ENCODE measurements around the gene NUTM2D. TPM values are rescaled to one million over a fixed set of nuclear protein-coding genes. Genes with fewer than 3 reads are reported as not detected.
"Not testable (repeated sequence)": the region's sequence is repeated elsewhere in the genome, so short reads cannot be mapped to it uniquely, and the experiment has no call there.

Gene NUTM2D
- total and polyA plus RNA-seq, 2 donors (not counting 1 experiment from before 2014, with no cell fraction given): 1.1 to 1.3 TPM

DNA sequence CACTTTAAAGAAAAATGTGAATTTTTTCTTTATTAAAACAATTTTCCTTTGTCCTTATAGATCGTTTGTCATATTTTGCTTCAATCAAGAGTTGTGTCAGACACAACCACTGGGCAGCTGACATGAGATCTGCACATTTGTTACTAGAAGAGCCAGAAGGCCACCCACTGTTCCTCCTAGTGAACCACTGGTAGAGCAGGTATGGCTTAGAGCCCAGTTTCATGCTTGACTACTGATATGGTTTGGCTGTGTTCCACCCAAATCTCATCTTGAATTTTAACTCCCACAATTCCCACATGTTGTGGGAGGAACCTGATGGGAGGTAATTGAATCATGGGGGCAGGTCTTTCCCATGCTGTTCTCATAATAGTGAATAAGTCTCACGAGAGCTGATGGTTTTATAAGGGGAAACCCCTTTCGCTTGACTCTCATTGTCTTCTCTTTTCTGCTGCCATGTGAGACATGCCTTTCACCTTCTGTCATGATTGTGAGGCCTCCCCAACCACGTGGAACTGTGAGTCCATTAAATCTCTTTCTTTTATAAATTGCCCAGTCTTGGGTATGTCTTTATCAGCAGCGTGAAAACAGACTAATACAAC lies 28.3 kb downstream of the NUTM2D start:
- not testable (repeated sequence) for H4K20me1 ChIP-seq (ENCODE audit: control insufficient read depth, extremely low read depth, insufficient read depth, low read length); H3K27me3 ChIP-seq (ENCODE audit: control insufficient read depth, insufficient read depth, low read length); H3K36me3 ChIP-seq (ENCODE audit: control insufficient read depth, insufficient read depth, low read length); H2AFZ ChIP-seq (ENCODE audit: low read length); H3K4me3 ChIP-seq (replicated peaks in 1 of 4; ENCODE audit: control extremely low read depth in 1 of 4, insufficient read depth in 1 of 4, low read depth in 3 of 4, low read length in 4 of 4); H3K27ac ChIP-seq (ENCODE audit: insufficient read depth, low read length); H3K4me1 ChIP-seq (ENCODE audit: control insufficient read depth, extremely low read depth, insufficient read depth, low read length); H3K79me2 ChIP-seq (ENCODE audit: control insufficient read depth, insufficient read depth, low read length); H3K9ac ChIP-seq (ENCODE audit: insufficient read depth, low read length); DNase-seq (ENCODE audit: low read depth in 2 of 2); H3K9me3 ChIP-seq (ENCODE audit: control insufficient read depth, insufficient read depth, low read depth, low read length); H3K4me2 ChIP-seq (ENCODE audit: extremely low read depth, insufficient read depth, low read length)

- H2AFZ ChIP-seq (ENCODE audit: low read length); DNase-seq (ENCODE audit: low read depth in 2 of 2); H3K79me2 ChIP-seq (ENCODE audit: control insufficient read depth, insufficient read depth, low read length); H3K4me1 ChIP-seq (ENCODE audit: control insufficient read depth, extremely low read depth, insufficient read depth, low read length); H3K27me3 ChIP-seq (ENCODE audit: control insufficient read depth, insufficient read depth, low read length); H3K9ac ChIP-seq (ENCODE audit: insufficient read depth, low read length); H3K9me3 ChIP-seq (ENCODE audit: control insufficient read depth, insufficient read depth, low read depth, low read length); H3K36me3 ChIP-seq (ENCODE audit: control insufficient read depth, insufficient read depth, low read length); H4K20me1 ChIP-seq (ENCODE audit: control insufficient read depth, extremely low read depth, insufficient read depth, low read length); H3K4me3 ChIP-seq (replicated peaks in 1 of 4; ENCODE audit: control extremely low read depth in 1 of 4, insufficient read depth in 1 of 4, low read depth in 3 of 4, low read length in 4 of 4); H3K4me2 ChIP-seq (ENCODE audit: extremely low read depth, insufficient read depth, low read length); H3K27ac ChIP-seq (ENCODE audit: insufficient read depth, low read length): not testable (repeated sequence)
Observed at GRCh38 chr10:87391360-87391759, 33.8 kb downstream of the NUTM2D start.

DNA sequence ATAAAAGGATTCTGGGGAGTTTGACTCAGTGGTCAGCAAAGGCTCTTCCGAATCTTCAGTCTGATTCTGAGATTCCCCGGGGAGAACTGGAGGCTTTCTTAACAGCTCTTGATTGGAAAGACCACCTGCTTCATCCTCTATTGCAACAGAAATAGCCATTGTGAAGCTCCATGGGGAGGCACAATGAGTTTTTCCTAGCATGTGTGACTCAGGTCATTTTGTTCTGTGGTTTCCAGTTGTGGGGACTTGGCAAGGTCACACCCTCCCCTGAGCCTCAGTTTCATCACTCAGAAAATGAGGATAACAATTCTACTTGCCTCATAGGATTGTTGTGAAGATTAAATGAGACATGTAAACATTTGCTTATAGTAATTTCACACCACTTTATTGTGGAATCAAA lies 38.7 kb downstream of the NUTM2D start:
- not testable (repeated sequence) for H3K9me3 ChIP-seq (ENCODE audit: control insufficient read depth, insufficient read depth, low read depth, low read length); H3K79me2 ChIP-seq (ENCODE audit: control insufficient read depth, insufficient read depth, low read length); DNase-seq (ENCODE audit: low read depth in 2 of 2); H4K20me1 ChIP-seq (ENCODE audit: control insufficient read depth, extremely low read depth, insufficient read depth, low read length); H3K27ac ChIP-seq (ENCODE audit: insufficient read depth, low read length); H2AFZ ChIP-seq (ENCODE audit: low read length); H3K4me1 ChIP-seq (ENCODE audit: control insufficient read depth, extremely low read depth, insufficient read depth, low read length); H3K36me3 ChIP-seq (ENCODE audit: control insufficient read depth, insufficient read depth, low read length); H3K4me3 ChIP-seq (replicated peaks in 1 of 4; ENCODE audit: control extremely low read depth in 1 of 4, insufficient read depth in 1 of 4, low read depth in 3 of 4, low read length in 4 of 4); H3K9ac ChIP-seq (ENCODE audit: insufficient read depth, low read length); H3K4me2 ChIP-seq (ENCODE audit: extremely low read depth, insufficient read depth, low read length); H3K27me3 ChIP-seq (ENCODE audit: control insufficient read depth, insufficient read depth, low read length)

DNA sequence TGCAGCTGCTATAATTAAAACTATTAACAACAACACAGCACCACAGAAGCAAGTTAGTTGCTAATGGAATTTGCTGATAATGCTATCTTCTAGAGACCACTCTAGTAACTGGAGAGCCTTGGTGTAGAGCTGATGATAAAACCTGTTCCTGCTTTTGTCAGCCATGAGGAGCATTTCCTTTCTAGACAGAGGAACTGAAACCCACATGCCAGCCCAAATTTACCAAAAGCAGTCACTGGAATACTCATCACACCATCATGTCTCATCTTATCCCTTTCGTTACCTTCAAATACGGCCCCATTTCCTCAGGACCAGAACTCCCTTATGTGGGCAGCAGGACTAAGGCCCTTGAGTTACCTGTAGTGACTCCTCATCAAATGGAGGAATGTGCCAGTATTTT lies 40.9 kb downstream of the NUTM2D start:
- not testable (repeated sequence) for H4K20me1 ChIP-seq (ENCODE audit: control insufficient read depth, extremely low read depth, insufficient read depth, low read length); H3K36me3 ChIP-seq (ENCODE audit: control insufficient read depth, insufficient read depth, low read length); H3K4me3 ChIP-seq (replicated peaks in 1 of 4; ENCODE audit: control extremely low read depth in 1 of 4, insufficient read depth in 1 of 4, low read depth in 3 of 4, low read length in 4 of 4); H3K4me2 ChIP-seq (ENCODE audit: extremely low read depth, insufficient read depth, low read length); H3K9me3 ChIP-seq (ENCODE audit: control insufficient read depth, insufficient read depth, low read depth, low read length); H3K27ac ChIP-seq (ENCODE audit: insufficient read depth, low read length); H2AFZ ChIP-seq (ENCODE audit: low read length); H3K4me1 ChIP-seq (ENCODE audit: control insufficient read depth, extremely low read depth, insufficient read depth, low read length); H3K9ac ChIP-seq (ENCODE audit: insufficient read depth, low read length); H3K27me3 ChIP-seq (ENCODE audit: control insufficient read depth, insufficient read depth, low read length); DNase-seq (ENCODE audit: low read depth in 2 of 2); H3K79me2 ChIP-seq (ENCODE audit: control insufficient read depth, insufficient read depth, low read length)

DNA sequence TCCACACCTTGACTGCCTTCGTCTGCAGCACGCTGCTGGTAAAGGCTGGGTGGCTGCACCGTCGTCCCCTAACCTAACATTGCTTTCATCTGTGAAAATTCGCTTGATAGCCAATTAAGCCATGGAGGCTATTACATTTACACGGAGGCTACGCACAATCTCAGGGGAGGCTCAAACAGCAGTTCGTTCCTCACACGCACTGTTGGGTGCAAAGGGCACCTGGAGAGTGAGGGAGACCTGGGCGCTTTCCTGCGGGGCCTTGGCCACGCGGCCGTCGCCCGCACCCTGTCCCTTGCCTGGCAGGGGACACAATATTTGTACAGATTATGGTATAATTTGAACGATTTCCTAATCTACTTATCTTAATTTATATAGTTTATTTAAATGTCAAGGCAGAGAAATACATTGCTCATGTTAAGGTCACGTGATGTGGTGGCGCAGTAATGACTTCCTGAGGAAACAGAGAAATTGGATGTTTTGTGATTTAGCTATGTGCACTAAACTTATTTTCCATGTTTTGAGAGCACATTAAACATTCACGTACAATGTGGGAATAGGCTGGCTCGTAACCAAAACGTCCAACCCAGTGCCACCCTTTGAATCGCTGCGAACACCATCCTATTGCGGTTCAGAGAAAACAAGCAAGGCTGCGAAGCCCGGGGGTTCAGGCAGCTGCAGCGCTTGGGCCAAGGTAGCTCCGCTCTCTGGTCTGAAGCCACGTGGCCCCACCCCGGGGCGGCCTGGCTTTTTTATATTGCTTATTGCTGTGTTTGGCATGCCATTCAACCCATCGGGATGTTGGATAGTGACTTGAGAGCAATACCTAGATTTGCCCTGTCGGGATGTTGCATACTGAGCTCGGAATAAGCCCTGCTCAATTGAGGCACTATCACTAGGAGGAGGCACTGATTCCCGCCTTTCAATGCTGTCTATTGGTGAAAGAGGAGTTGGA lies 50.2 kb downstream of the NUTM2D start:
- not testable (repeated sequence) for H3K9ac ChIP-seq (ENCODE audit: insufficient read depth, low read length); H3K27me3 ChIP-seq (ENCODE audit: control insufficient read depth, insufficient read depth, low read length); H4K20me1 ChIP-seq (ENCODE audit: control insufficient read depth, extremely low read depth, insufficient read depth, low read length); H3K27ac ChIP-seq (ENCODE audit: insufficient read depth, low read length); H2AFZ ChIP-seq (ENCODE audit: low read length); H3K9me3 ChIP-seq (ENCODE audit: control insufficient read depth, insufficient read depth, low read depth, low read length); H3K4me2 ChIP-seq (ENCODE audit: extremely low read depth, insufficient read depth, low read length); H3K4me1 ChIP-seq (ENCODE audit: control insufficient read depth, extremely low read depth, insufficient read depth, low read length); H3K79me2 ChIP-seq (ENCODE audit: control insufficient read depth, insufficient read depth, low read length); H3K36me3 ChIP-seq (ENCODE audit: control insufficient read depth, insufficient read depth, low read length)
- H3K4me3 ChIP-seq (replicated peaks in 1 of 4; ENCODE audit: control extremely low read depth in 1 of 4, insufficient read depth in 1 of 4, low read depth in 3 of 4, low read length in 4 of 4): peak overlapping the region in 1 of 4 experiments; percentile 33
- DNase-seq (ENCODE audit: low read depth in 2 of 2): peak in 1 of 2 donors; percentile 0

- not testable (repeated sequence) for H3K9me3 ChIP-seq (ENCODE audit: control insufficient read depth, insufficient read depth, low read depth, low read length); H3K9ac ChIP-seq (ENCODE audit: insufficient read depth, low read length); H3K79me2 ChIP-seq (ENCODE audit: control insufficient read depth, insufficient read depth, low read length); H4K20me1 ChIP-seq (ENCODE audit: control insufficient read depth, extremely low read depth, insufficient read depth, low read length); H2AFZ ChIP-seq (ENCODE audit: low read length); H3K4me3 ChIP-seq (replicated peaks in 1 of 4; ENCODE audit: control extremely low read depth in 1 of 4, insufficient read depth in 1 of 4, low read depth in 3 of 4, low read length in 4 of 4); DNase-seq (ENCODE audit: low read depth in 2 of 2); H3K4me1 ChIP-seq (ENCODE audit: control insufficient read depth, extremely low read depth, insufficient read depth, low read length); H3K4me2 ChIP-seq (ENCODE audit: extremely low read depth, insufficient read depth, low read length); H3K27ac ChIP-seq (ENCODE audit: insufficient read depth, low read length); H3K27me3 ChIP-seq (ENCODE audit: control insufficient read depth, insufficient read depth, low read length); H3K36me3 ChIP-seq (ENCODE audit: control insufficient read depth, insufficient read depth, low read length)
Observed at GRCh38 chr10:87413921-87414320, 56.4 kb downstream of the NUTM2D start.
